Pancreas (tissue), 10 donors: Measurements from ENCODE around the gene PAK1IP1. TPM values are rescaled to one million over a fixed set of nuclear protein-coding genes. Genes with fewer than 3 reads are reported as not detected.
A peak's percentile ranks its signal among the peaks of the same experiment; 100 is the strongest.
"Not testable (repeated sequence)": the region's sequence is repeated elsewhere in the genome, so short reads cannot be mapped to it uniquely, and the experiment has no call there.

Experiments used
- ATAC-seq, 4 donors: fragments of 200-7000 bp; cut with Tn5 transposase; one replicate each; pipeline versions ENCODE4 v1.8.0 to v1.9.1; 2020; ENCODE audit warnings: mild to moderate bottlenecking in 4 of 4, moderate library complexity in 4 of 4
- DNase-seq, 6 donors: peaks; one replicate each; pipeline ENCODE4 v3.0.0-alpha.2; 2020
- FAIRE-seq: peaks from 2 replicates; lab custom pipeline; 2012; peaks lifted over from hg19 to GRCh38; lab: Jason Lieb, UNC
- H3K27ac ChIP-seq, 4 donors: fragments of 200-600 bp; sonication (generic); 1 replicate in 3 of 4; 2 replicates in 1 of 4; pipeline versions ENCODE4 v1.5.0 to v1.8.0; 2020
- H3K27me3 ChIP-seq, 4 donors: fragments of 200-600 bp; one replicate each; pipeline ENCODE4 v1.8.0; 2021
- H3K36me3 ChIP-seq, 3 donors: fragments of 200-600 bp; sonication (generic) in 1 of 3; one replicate each; pipeline versions ENCODE4 v1.5.0 to v1.8.0; 2020 to 2021
- H3K4me1 ChIP-seq, 3 donors: fragments of 200-600 bp; one replicate each; pipeline ENCODE4 v1.8.0; 2021
- H3K4me3 ChIP-seq, 4 donors: fragments of 200-600 bp; sonication (generic) in 2 of 4; one replicate each; pipeline versions ENCODE4 v1.5.0 to v1.8.0; 2020 to 2021
- H3K9me3 ChIP-seq, 4 donors: fragments of 200-600 bp; one replicate each; pipeline ENCODE4 v1.8.0; 2021
- CTCF ChIP-seq, 4 donors: fragments of 200-600 bp; sonication (generic) in 3 of 4; IDR thresholded peaks; one replicate each; pipeline versions ENCODE4 v1.5.0 to v1.8.0; 2021; ENCODE audit warnings: antibody characterized with exemption in 4 of 4
- WGBS, 2 donors: extraction: QIAGEN DNeasy Blood & Tissue Kit; methylation state at CpG; one replicate each; pipeline ENCODE4 v1.1.7; 2013; 5-methylcytosine and 5-hydroxymethylcytosine counted together
- intact Hi-C, 3 donors: fragments of 100-400 bp; cut with DNase I; formaldehyde crosslinking; loops; one replicate each; pipeline versions ENCODE4 v1.11.1 to v1.14.2; 2022
- polyA plus RNA-seq, 2 donors: library from polyadenylated mRNA; stranded (reverse); fragments of 200-250 nt; gene quantifications; one replicate each; pipeline ENCODE4 v1.2.3, GENCODE V29; 2013
- total RNA-seq, 6 donors: library from RNA; stranded (reverse); fragmentation: NEBNext Ultra II Directional in 4 of 6; extraction: Animal tissue kit (Norgen Biotek cat#: 25700) in 4 of 6; gene quantifications; one replicate each; pipeline versions ENCODE4 v1.2.1 to v1.2.4, GENCODE V29; 2021 to 2023
- donor health status: healthy with polysubstance abuse.
- donor health status: DM: no; HTN: no; CAD: no; lungs with moderate emphysema.
- donor health status: DM: no; HTN: no; CAD: no.
- donor health status: control.
- donor health status: control.
- donor health status: Bipolar disorder and iron deficiency.
- donor health status: DM: yes; HTN: yes; CAD: no.
- donor health status: DM: no; HTN: no; CAD: no.
- donor health status: DM: no; HTN: no; CAD: no.
- donor health status: DM: yes; HTN: yes; CAD: no.

PAK1IP1 gene
- total and polyA plus RNA-seq, 8 donors = 2.4 to 7.3 (median 5.2) TPM

- Histone ChIP-seq H3K36me3 (peaks cover 0 to under 1% (median 0%) of the 10 kb centered on the region in 3 donors), H3K4me1 (peaks cover 0 to 10% (median 7%) of the 10 kb centered on the region in 3 donors), H3K27me3 (no peaks in the 10 kb centered on the region), H3K27ac (peak overlapping the region in 3 of 4 donors; percentile 63 to 82 (median 67)), H3K4me3 (peak overlapping the region; percentile 47 to 57 (median 48)), H3K9me3 (no peaks in the 10 kb centered on the region)
- DNase-seq = peak; percentile 26 to 80 (median 52)
- TF ChIP-seq CTCF (IDR thresholded peaks at IDR 0.05) = no peak
- peak in 2 of 4 donors; percentile 12 to 40 for ATAC-seq
- intact Hi-C loops = no loop called here
- no peak for FAIRE-seq
- 16 to 24% methylated on average over 45 to 49 of the region's 49 CpGs for WGBS, 2 donors
Measured at GRCh38 chr6:10720265-10720959, 25.6 kb downstream of the PAK1IP1 start.

DNA sequence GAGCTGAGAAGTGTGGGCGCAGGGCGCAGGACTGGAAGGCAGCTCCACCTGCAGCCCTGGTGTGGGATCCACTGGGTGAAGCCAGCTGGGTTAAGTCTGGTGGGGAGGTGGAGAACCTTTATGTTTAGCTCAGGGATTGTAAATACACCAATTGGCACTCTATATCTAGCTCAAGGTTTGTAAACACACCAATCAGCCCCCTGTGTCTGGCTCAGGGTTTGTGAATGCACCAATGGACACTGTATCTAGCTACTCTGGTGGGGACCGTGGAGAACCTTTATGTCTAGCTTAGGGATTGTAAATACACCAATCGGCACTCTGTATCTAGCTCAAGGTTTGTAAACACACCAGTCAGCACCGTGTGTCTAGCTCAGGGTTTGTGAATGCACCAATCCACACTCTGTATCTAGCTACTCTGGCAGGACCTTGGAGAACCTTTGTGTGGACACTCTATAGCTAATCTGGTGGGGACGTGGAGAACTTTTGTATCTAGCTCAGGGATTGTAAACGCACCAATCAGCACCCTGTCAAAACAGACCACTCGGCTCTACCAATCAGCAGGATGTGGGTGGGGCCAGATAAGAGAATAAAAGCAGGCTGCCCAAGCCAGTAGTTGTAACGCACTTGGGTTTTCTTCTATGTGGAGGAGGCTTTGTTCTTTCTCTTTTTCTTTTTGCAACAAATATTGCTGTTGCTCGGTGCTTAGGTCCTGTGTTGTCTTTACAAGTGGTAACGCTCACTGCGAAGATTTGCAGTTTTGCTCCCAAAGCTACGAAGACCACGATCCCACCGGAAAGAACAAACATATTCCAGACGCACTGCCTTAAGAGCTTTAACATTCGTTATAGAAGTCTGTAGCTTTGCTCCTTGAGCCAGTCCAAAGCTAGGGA lies 26.4 kb downstream of the PAK1IP1 start:
- 66 to 69% methylated on average over 17 of the region's 17 CpGs for WGBS, 2 donors
- DNase-seq = peak in 2 of 6 donors; percentile 37 to 40
- FAIRE-seq, H3K9me3 ChIP-seq, H3K27me3 ChIP-seq, H3K36me3 ChIP-seq, ATAC-seq, intact Hi-C loops: not testable (repeated sequence)
- H3K4me3 ChIP-seq = peak overlapping the region; percentile 47 to 57 (median 48)
- H3K27ac ChIP-seq = peak overlapping the region in 3 of 4 donors; percentile 63 to 82 (median 67)
- H3K4me1 ChIP-seq = peaks cover 0 to 10% (median 7%) of the 10 kb centered on the region in 3 donors

DNA sequence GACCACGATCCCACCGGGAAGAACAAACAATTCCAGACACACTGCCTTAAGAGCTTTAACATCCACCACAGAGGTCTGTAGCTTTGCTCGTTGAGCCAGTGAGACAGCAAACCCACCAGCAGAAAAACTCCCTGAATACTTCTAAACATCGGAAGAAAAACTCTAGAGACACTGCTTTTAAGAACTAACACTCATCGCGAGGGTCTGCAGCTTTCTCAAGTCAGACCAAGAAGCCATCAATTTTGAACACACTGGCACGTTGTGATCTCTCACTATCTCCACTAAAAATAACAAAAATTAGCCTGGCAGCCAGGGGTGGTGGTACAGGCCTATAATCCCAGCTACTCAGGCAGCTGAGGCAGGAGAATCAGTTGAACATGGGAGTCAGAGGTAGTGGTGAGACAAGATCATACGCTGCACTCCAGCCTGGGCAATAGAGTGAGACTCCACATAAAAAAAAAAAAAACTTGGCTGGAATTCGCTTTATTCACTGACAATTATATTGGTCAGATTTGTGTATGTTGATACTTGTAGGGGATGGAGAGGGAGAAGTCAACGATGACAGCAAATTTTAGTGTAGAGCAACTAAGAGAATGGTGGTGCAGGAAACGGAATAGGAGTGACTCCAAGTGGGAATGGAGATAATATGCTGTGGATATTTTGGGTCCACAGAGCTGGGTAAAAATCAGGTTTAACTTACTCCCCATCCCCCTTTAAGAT lies 27.2 kb downstream of the PAK1IP1 start:
- peak overlapping the region; percentile 46 to 83 (median 70) for H3K27ac ChIP-seq
- H3K36me3 ChIP-seq = peaks cover 0 to 12% (median 0%) of the 10 kb centered on the region in 3 donors
- peaks cover 0 to 10% (median 7%) of the 10 kb centered on the region in 3 donors for H3K4me1 ChIP-seq
- H3K27me3 ChIP-seq = no peaks in the 10 kb centered on the region
- DNase-seq (no peak), FAIRE-seq (no peak), ATAC-seq (no peak)
- peak overlapping the region; percentile 43 to 76 (median 61) for H3K4me3 ChIP-seq
- no peak for TF ChIP-seq CTCF (IDR thresholded peaks at IDR 0.05)
- no peaks in the 10 kb centered on the region for H3K9me3 ChIP-seq
- intact Hi-C loops = no loop called here
- WGBS, 2 donors = 89% methylated on average over 11 of the region's 11 CpGs

DNA sequence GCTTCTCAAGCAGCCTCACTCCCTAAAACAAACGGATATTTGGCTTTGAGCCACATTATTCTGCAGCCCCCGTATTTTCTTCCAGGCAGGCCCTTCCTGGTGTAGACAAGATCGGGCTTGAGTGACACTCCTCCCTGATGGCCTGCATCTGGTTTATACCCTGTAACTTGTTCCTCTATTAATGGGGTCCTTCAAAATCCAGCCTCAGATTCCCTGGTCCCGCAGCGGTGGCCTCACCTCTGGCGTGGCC lies 27.7 kb downstream of the PAK1IP1 start:
- ATAC-seq (no peak), DNase-seq (no peak), FAIRE-seq (no peak)
- Histone ChIP-seq H3K4me3 (peak overlapping the region; percentile 43 to 76 (median 61)), H3K27ac (peak overlapping the region; percentile 46 to 83 (median 70)), H3K36me3 (peaks cover 0 to 12% (median 0%) of the 10 kb centered on the region in 3 donors), H3K27me3 (no peaks in the 10 kb centered on the region), H3K9me3 (no peaks in the 10 kb centered on the region), H3K4me1 (peaks cover 0 to 10% (median 7%) of the 10 kb centered on the region in 3 donors)
- no peak for TF ChIP-seq CTCF (IDR thresholded peaks at IDR 0.05)
- 2 to 3% methylated on average over 6 of the region's 6 CpGs for WGBS, 2 donors
- intact Hi-C loops = no loop called here
